Transverse colon (tissue), 4 donors: ENCODE measurements around the gene UBE2D2. TPM values are rescaled to one million over a fixed set of nuclear protein-coding genes. Genes with fewer than 3 reads are reported as not detected.

ENCODE experiments used
- DNase-seq: peaks from one replicate; pipeline ENCODE4 v3.0.0-alpha.2; 2019
- H3K27ac ChIP-seq, 4 donors: fragments of 200-600 bp; sonication (generic); 2 replicates each; pipeline ENCODE4 v1.5.1; 2016 to 2018; ENCODE audit warnings: inconsistent platforms in 4 of 4
- H3K27me3 ChIP-seq: fragments of 200-600 bp; sonication (generic); 2 replicates; pipeline ENCODE4 v1.5.1; 2017; ENCODE audit warnings: inconsistent platforms
- H3K36me3 ChIP-seq, 4 donors: fragments of 200-600 bp; sonication (generic); 2 replicates each; pipeline ENCODE4 v1.5.1; 2017 to 2019; ENCODE audit warnings: inconsistent platforms in 4 of 4
- H3K4me1 ChIP-seq, 4 donors: fragments of 200-600 bp; sonication (generic); 2 replicates each; pipeline ENCODE4 v1.5.1; 2017 to 2020; ENCODE audit warnings: inconsistent platforms in 4 of 4
- H3K4me3 ChIP-seq, 4 donors: fragments of 200-600 bp; sonication (generic); 1 replicate in 1 of 4; 2 replicates in 3 of 4; pipeline versions ENCODE4 v1.5.1 to v1.6.1; 2017 to 2019; ENCODE audit warnings: inconsistent platforms in 4 of 4
- H3K9me3 ChIP-seq, 2 donors: fragments of 200-600 bp; sonication (generic); 2 replicates each; pipeline ENCODE4 v1.5.1; 2017 to 2019; ENCODE audit warnings: inconsistent platforms in 2 of 2
- EP300 ChIP-seq: sonication (generic); formaldehyde crosslinking; IDR thresholded peaks from one replicate; pipeline ENCODE4 v1.6.1; 2017; ENCODE audit warnings: antibody characterized with exemption, low read depth
- POLR2A ChIP-seq: fragments of 450-650 bp; IDR thresholded peaks from one replicate; pipeline ENCODE4 v1.6.1; 2016; ENCODE audit warnings: antibody characterized with exemption, mild to moderate bottlenecking, moderate library complexity
- POLR2AphosphoS5 ChIP-seq, 3 donors: sonication (generic); formaldehyde crosslinking; IDR thresholded peaks; one replicate each; pipeline ENCODE4 v1.6.1; 2016; ENCODE audit warnings: antibody characterized with exemption in 3 of 3
- WGBS, 2 donors: methylation state at CpG; one replicate each; pipeline ENCODE4 v1.1.5; 2018; ENCODE audit warnings: low coverage in 1 of 2; 5-methylcytosine and 5-hydroxymethylcytosine counted together
- in situ Hi-C, 4 donors: fragments of 200-750 bp; cut with MboI; loops; one replicate each; pipeline versions ENCODE4 v1.15.0 to v1.15.1; 2017; ENCODE audit warnings: low sequenced_read_pairs in 3 of 4, low pct_ligation_motif_present in 1 of 4, low pct_unique_long_range_greater_than_20kb in 1 of 4
- intact Hi-C: fragments of 100-400 bp; cut with DNase I; formaldehyde crosslinking; loops from one replicate; pipeline ENCODE4 v1.15.1; 2023; ENCODE audit warnings: low total_unique reads
- total RNA-seq, 4 donors: library from RNA; depleted of rRNA; stranded (reverse); fragments of >200 nt; gene quantifications; one replicate each; pipeline ENCODE4 v1.1.0, GENCODE V29; 2016
- TF ChIP-seq, protein P1 (sequence below), 5 experiments: fragments of 200-600 bp in 3 of 5; fragments of 450-650 bp in 2 of 5; sonication (generic) in 3 of 5; IDR thresholded peaks; 1 replicate in 2 of 5; 2 replicates in 3 of 5; pipeline ENCODE4 v1.5.1; 2016 to 2017; ENCODE audit warnings: antibody characterized with exemption in 5 of 5, inconsistent platforms in 3 of 5, mild to moderate bottlenecking in 2 of 5, moderate library complexity in 1 of 5

UBE2D2 gene
- total RNA-seq, 4 donors from 2014 or later, result 45.6 to 134 (median 80.8) TPM

DNA sequence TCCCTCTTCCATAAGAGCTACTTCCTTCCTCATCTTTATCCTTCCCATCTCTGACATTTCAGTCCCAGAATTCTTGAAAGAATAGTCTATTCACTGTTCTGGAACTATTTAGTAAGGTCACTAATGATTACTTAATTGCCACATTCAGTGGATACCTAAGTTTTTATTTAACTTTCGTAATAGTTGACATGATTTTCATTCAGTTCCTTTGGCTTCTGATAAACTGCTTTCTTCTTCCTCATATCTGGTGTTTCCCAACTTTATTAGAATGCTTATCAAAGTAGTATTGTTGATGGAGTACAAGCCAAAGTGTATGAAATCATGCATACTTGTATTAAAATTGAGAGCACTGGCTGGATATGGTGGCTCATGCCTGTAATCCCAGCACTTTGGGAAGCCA is 10.8 kb downstream of the UBE2D2 start:
- Histone ChIP-seq H3K27me3 (no peaks in the 10 kb centered on the region), H3K4me1 (peaks cover 13 to 87% (median 23%) of the 10 kb centered on the region in 4 donors), H3K4me3 (no peak overlapping the region), H3K9me3 (no peaks in the 10 kb centered on the region), H3K36me3 (peaks cover 0 to 5% (median 0%) of the 10 kb centered on the region in 4 donors), H3K27ac (no peak overlapping the region)
- WGBS, 2 donors, result 74 to 83% methylated on average over 1 of the region's 1 CpG
- DNase-seq, result no peak
- TF ChIP-seq POLR2AphosphoS5 (IDR thresholded peaks at IDR 0.05), result no peak
- TF ChIP-seq POLR2A, result no peak
- TF ChIP-seq, protein P1, sequence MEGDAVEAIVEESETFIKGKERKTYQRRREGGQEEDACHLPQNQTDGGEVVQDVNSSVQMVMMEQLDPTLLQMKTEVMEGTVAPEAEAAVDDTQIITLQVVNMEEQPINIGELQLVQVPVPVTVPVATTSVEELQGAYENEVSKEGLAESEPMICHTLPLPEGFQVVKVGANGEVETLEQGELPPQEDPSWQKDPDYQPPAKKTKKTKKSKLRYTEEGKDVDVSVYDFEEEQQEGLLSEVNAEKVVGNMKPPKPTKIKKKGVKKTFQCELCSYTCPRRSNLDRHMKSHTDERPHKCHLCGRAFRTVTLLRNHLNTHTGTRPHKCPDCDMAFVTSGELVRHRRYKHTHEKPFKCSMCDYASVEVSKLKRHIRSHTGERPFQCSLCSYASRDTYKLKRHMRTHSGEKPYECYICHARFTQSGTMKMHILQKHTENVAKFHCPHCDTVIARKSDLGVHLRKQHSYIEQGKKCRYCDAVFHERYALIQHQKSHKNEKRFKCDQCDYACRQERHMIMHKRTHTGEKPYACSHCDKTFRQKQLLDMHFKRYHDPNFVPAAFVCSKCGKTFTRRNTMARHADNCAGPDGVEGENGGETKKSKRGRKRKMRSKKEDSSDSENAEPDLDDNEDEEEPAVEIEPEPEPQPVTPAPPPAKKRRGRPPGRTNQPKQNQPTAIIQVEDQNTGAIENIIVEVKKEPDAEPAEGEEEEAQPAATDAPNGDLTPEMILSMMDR (IDR thresholded peaks at IDR 0.05), result no peak
- no peak for TF ChIP-seq EP300
- intact Hi-C loops (no loop called here), in situ Hi-C loops (no loop called here)

GRCh38 chr5:139574641-139575312 is 13.6 kb downstream of the UBE2D2 start:
- H3K27me3 ChIP-seq, result no peaks in the 10 kb centered on the region
- H3K9me3 ChIP-seq, result no peaks in the 10 kb centered on the region
- in situ Hi-C loops (no loop called here), intact Hi-C loops (no loop called here)
- no peak overlapping the region for H3K27ac ChIP-seq
- no peaks in the 10 kb centered on the region for H3K36me3 ChIP-seq
- DNase-seq, result no peak
- H3K4me3 ChIP-seq, result no peak overlapping the region
- WGBS, 2 donors, result 55 to 60% methylated on average over 4 of the region's 4 CpGs
- H3K4me1 ChIP-seq, result peaks cover 10 to 79% (median 25%) of the 10 kb centered on the region in 4 donors
- TF ChIP-seq POLR2A (no peak), EP300 (no peak)
- TF ChIP-seq, protein P1 (IDR thresholded peaks at IDR 0.05), result peak; percentile 25 to 45 (median 38)

- 68 to 88% methylated on average over 2 of the region's 2 CpGs for WGBS, 2 donors
- Histone ChIP-seq H3K27ac (no peak overlapping the region), H3K36me3 (no peaks in the 10 kb centered on the region), H3K27me3 (no peaks in the 10 kb centered on the region), H3K4me1 (peaks cover 10 to 76% (median 25%) of the 10 kb centered on the region in 4 donors), H3K9me3 (no peaks in the 10 kb centered on the region), H3K4me3 (no peak overlapping the region)
- in situ Hi-C loops, result no loop called here
- intact Hi-C loops, result no loop called here
- TF ChIP-seq POLR2AphosphoS5 (IDR thresholded peaks at IDR 0.05), result no peak
- TF ChIP-seq, protein P1 (IDR thresholded peaks at IDR 0.05), result peak in 1 of 5 experiments; percentile 4
- DNase-seq, result no peak
These were observed 14.1 kb downstream of the UBE2D2 start for GRCh38 chr5:139575313-139575646.

GRCh38 chr5:139575751-139576150 is 14.6 kb downstream of the UBE2D2 start:
- Histone ChIP-seq H3K4me1 (peaks cover 10 to 71% (median 25%) of the 10 kb centered on the region in 4 donors), H3K36me3 (no peaks in the 10 kb centered on the region), H3K27ac (no peak overlapping the region), H3K4me3 (no peak overlapping the region), H3K27me3 (no peaks in the 10 kb centered on the region), H3K9me3 (no peaks in the 10 kb centered on the region)
- in situ Hi-C loops, result no loop called here
- no peak for TF ChIP-seq POLR2A
- intact Hi-C loops, result no loop called here
- 71 to 75% methylated on average over 2 to 4 of the region's 4 CpGs for WGBS, 2 donors
- DNase-seq, result no peak
